Heart right ventricle (tissue), 16 donors: Measurements from ENCODE around the gene TOMM22. TPM values are rescaled to one million over a fixed set of nuclear protein-coding genes. Genes with fewer than 3 reads are reported as not detected.

ENCODE experiments used
- ATAC-seq, 8 donors: fragments of 200-7000 bp; cut with Tn5 transposase; one replicate each; pipeline ENCODE4 v1.9.1; 2020; ENCODE audit warnings: mild to moderate bottlenecking in 8 of 8, moderate library complexity in 8 of 8, moderate number of reproducible peaks in 1 of 8
- DNase-seq, 2 donors: peaks; one replicate each; pipeline ENCODE4 v3.0.0-alpha.2; 2020
- H3K27ac ChIP-seq, 10 donors: fragments of 200-600 bp; sonication (generic) in 2 of 10; one replicate each; pipeline versions ENCODE4 v1.5.0 to v1.8.0; 2020 to 2022; ENCODE audit warnings: mild to moderate bottlenecking in 3 of 10
- H3K27me3 ChIP-seq, 7 donors: fragments of 200-600 bp; one replicate each; pipeline ENCODE4 v1.8.0; 2021 to 2022; ENCODE audit warnings: mild to moderate bottlenecking in 2 of 7
- H3K36me3 ChIP-seq, 9 donors: fragments of 200-600 bp; sonication (generic) in 1 of 9; one replicate each; pipeline versions ENCODE4 v1.5.0 to v1.8.0; 2020 to 2022; ENCODE audit warnings: mild to moderate bottlenecking in 2 of 9
- H3K4me1 ChIP-seq, 9 donors: fragments of 200-600 bp; sonication (generic) in 1 of 9; one replicate each; pipeline versions ENCODE4 v1.5.0 to v1.8.0; 2020 to 2022; ENCODE audit warnings: mild to moderate bottlenecking in 4 of 9
- H3K4me3 ChIP-seq, 10 donors: fragments of 200-600 bp; sonication (generic) in 2 of 10; one replicate each; pipeline versions ENCODE4 v1.5.0 to v1.8.0; 2020 to 2022; ENCODE audit warnings: mild to moderate bottlenecking in 7 of 10, moderate library complexity in 2 of 10
- H3K9me3 ChIP-seq, 11 donors: fragments of 200-600 bp in 10 of 11; sonication (generic) in 2 of 11; one replicate each; pipeline versions ENCODE4 v1.5.0 to v1.8.0; 2013 to 2022; ENCODE audit warnings: mild to moderate bottlenecking in 2 of 11, control low read depth in 1 of 11, moderate library complexity in 1 of 11
- CTCF ChIP-seq, 9 donors: fragments of 200-600 bp; sonication (generic) in 2 of 9; IDR thresholded peaks; one replicate each; pipeline versions ENCODE4 v1.5.0 to v1.8.0; 2021 to 2022; ENCODE audit warnings: antibody characterized with exemption in 9 of 9, mild to moderate bottlenecking in 5 of 9, moderate library complexity in 1 of 9
- WGBS, 2 donors: extraction: QIAGEN DNeasy Blood & Tissue Kit; methylation state at CpG; one replicate each; pipeline ENCODE4 v1.1.7; 2013; ENCODE audit warnings: inconsistent platforms in 1 of 2; 5-methylcytosine and 5-hydroxymethylcytosine counted together
- intact Hi-C, 10 donors: fragments of 100-400 bp; cut with DNase I; formaldehyde crosslinking; loops; one replicate each; pipeline versions ENCODE4 v1.11.1 to v1.14.2; 2022
- polyA plus RNA-seq, 2 donors: library from polyadenylated mRNA; stranded (reverse); fragments of 200-250 nt; gene quantifications; one replicate each; pipeline ENCODE4 v1.2.3, GENCODE V29; 2013
- total RNA-seq, 10 donors: library from RNA; stranded (reverse); fragmentation: NEBNext Ultra II Directional in 3 of 10; extraction: Animal tissue kit (Norgen Biotek cat#: 25700) in 3 of 10; gene quantifications; one replicate each; pipeline versions ENCODE4 v1.2.1 to v1.2.4, GENCODE V29; 2021 to 2023
- donor health status: Arrhythmogenic right ventricular cardiomyopathy.
- donor health status: ischemic (EF 13 %, LVEDD 7.1; RV severe dilation, severe dysfunction).
- donor health status: healthy with polysubstance abuse.
- donor health status: DM: no; HTN: yes; CAD: no.
- donor health status: DM: no; HTN: no; CAD: no.
- donor health status: ischemic (EF 25% LVEDD 6.9; RV normal size, moderate dysfunction).
- donor health status: ischemic (EF 25% LVEDD 5.7; RV mildly dilated, moderate dysfunction).
- donor health status: healthy.
- donor health status: DM: yes; HTN: yes; CAD: no.
- donor health status: Ischemic cardiomyopathy.
- donor health status: ischemic (EF 35%, LVEDD 5.7; RV mildly dilated, moderate dysfunction).
- donor health status: nonischemic (EF 11% LVEDD 7.7; RV severe dilation, severe dysfunction).
- donor health status: DM: yes; HTN: yes; CAD: no.
- donor health status: PGD.
- donor health status: ischemic (EF 29% LVEDD 5.4; RV normal size, mild dysfunction).
- donor health status: nonischemic (EF 23%, LVEDD 6.1; RV moderate dilation, normal function).

Gene TOMM22
- total and polyA plus RNA-seq, 12 donors, result 23.0 to 86.2 (median 70.5) TPM

GRCh38 chr22:38685761-38686160, 4.0 kb downstream of the TOMM22 start:
- ATAC-seq, result no peak

GRCh38 chr22:38689651-38690050, 7.9 kb downstream of the TOMM22 start:
- intact Hi-C loops, result loop anchor here in 1 of 10 donors (10.0 kb wide), 1 partner anchor 185 kb away; the partner anchor contains the start of gene DDX17
- TF ChIP-seq CTCF (IDR thresholded peaks at IDR 0.05), result no peak
- WGBS, 2 donors, result 70 to 80% methylated on average over 1 of the region's 1 CpG
- DNase-seq (no peak), ATAC-seq (no peak)
- Histone ChIP-seq H3K4me1 (peaks cover 0 to 13% (median under 1%) of the 10 kb centered on the region in 9 donors), H3K36me3 (peaks cover 0 to 99% (median 36%) of the 10 kb centered on the region in 9 donors), H3K27ac (no peak overlapping the region), H3K27me3 (no peaks in the 10 kb centered on the region), H3K4me3 (no peak overlapping the region), H3K9me3 (no peaks in the 10 kb centered on the region)

More at GRCh38 chr22:38685761-38686160, 4.0 kb downstream of the TOMM22 start:
- Histone ChIP-seq H3K9me3 (no peaks in the 10 kb centered on the region), H3K4me3 (no peak overlapping the region), H3K4me1 (peaks cover 4 to 17% (median 13%) of the 10 kb centered on the region in 9 donors), H3K27ac (no peak overlapping the region), H3K27me3 (no peaks in the 10 kb centered on the region), H3K36me3 (peaks cover 0 to 77% (median 50%) of the 10 kb centered on the region in 9 donors)
- intact Hi-C loops, result loop anchor here in 1 of 10 donors (10.0 kb wide), 1 partner anchor 181 kb away; the partner anchor contains the start of gene DDX17
- no peak for DNase-seq
- 90 to 95% methylated on average over 1 of the region's 1 CpG for WGBS, 2 donors
- no peak for TF ChIP-seq CTCF (IDR thresholded peaks at IDR 0.05)

GRCh38 chr22:38694049-38694448, 12.3 kb downstream of the TOMM22 start:
- intact Hi-C loops, result no loop called here
- Histone ChIP-seq H3K27ac (peak overlapping the region in 1 of 10 donors; percentile 13), H3K36me3 (peaks cover 0 to 57% (median 6%) of the 10 kb centered on the region in 9 donors), H3K9me3 (no peaks in the 10 kb centered on the region), H3K4me1 (peaks cover 21 to 57% (median 39%) of the 10 kb centered on the region in 9 donors), H3K4me3 (no peak overlapping the region), H3K27me3 (no peaks in the 10 kb centered on the region)
- DNase-seq (no peak), ATAC-seq (no peak)
- 87 to 88% methylated on average over 2 of the region's 2 CpGs for WGBS, 2 donors
- TF ChIP-seq CTCF (IDR thresholded peaks at IDR 0.05), result no peak

GRCh38 chr22:38694940-38695339, 13.2 kb downstream of the TOMM22 start:
- Histone ChIP-seq H3K27me3 (no peaks in the 10 kb centered on the region), H3K4me1 (peaks cover 24 to 66% (median 44%) of the 10 kb centered on the region in 9 donors), H3K4me3 (no peak overlapping the region), H3K9me3 (no peaks in the 10 kb centered on the region), H3K27ac (peak overlapping the region in 2 of 10 donors; percentile 3 to 99), H3K36me3 (peaks cover 0 to 49% (median 4%) of the 10 kb centered on the region in 9 donors)
- intact Hi-C loops, result no loop called here
- no peak for TF ChIP-seq CTCF (IDR thresholded peaks at IDR 0.05)
- DNase-seq, result no peak
- 73 to 78% methylated on average over 3 of the region's 3 CpGs for WGBS, 2 donors
- no peak for ATAC-seq
